Activated CD8-positive, alpha-beta T cell treated with anti-CD3 and anti-CD28 coated beads for 36 hours (primary cell): ENCODE data around the gene VSTM2B. TPM values are rescaled to one million over a fixed set of nuclear protein-coding genes. Genes with fewer than 3 reads are reported as not detected.
"Not testable (repeated sequence)": the region's sequence is repeated elsewhere in the genome, so short reads cannot be mapped to it uniquely, and the experiment has no call there.

Experiments
- ATAC-seq: fragments of 200-7000 bp; cut with Tn5 transposase; one replicate; pipeline ENCODE4 v1.10.0; 2021; ENCODE audit warnings: mild to moderate bottlenecking, moderate library complexity
- CTCF ChIA-PET: fragments of 350-600 bp; sonication (Branson Sonifier 250); formaldehyde crosslinking; loops from one replicate; lab custom pipeline; 2021; ENCODE audit warnings: antibody characterized with exemption; lab: Charles Lee
- POLR2A ChIA-PET: fragments of 350-600 bp; sonication (Branson Sonifier 250); formaldehyde crosslinking; loops from one replicate; lab custom pipeline; 2021; ENCODE audit warnings: antibody characterized with exemption; lab: Charles Lee
- DNase-seq: peaks from one replicate; pipeline ENCODE4 v3.0.0-alpha.2; 2020
- H3K27ac Mint-ChIP-seq: one replicate; pipeline ENCODE4 v1.8.0; 2021; ENCODE audit warnings: mild to moderate bottlenecking, mixed read lengths
- H3K27me3 Mint-ChIP-seq: one replicate; pipeline ENCODE4 v1.8.0; 2021; ENCODE audit warnings: mixed read lengths
- H3K36me3 Mint-ChIP-seq: one replicate; pipeline ENCODE4 v1.8.0; 2021; ENCODE audit warnings: low read depth, mixed read lengths
- H3K4me1 Mint-ChIP-seq: one replicate; pipeline ENCODE4 v1.8.0; 2021; ENCODE audit warnings: low read depth, mixed read lengths
- H3K4me3 Mint-ChIP-seq: one replicate; pipeline ENCODE4 v1.8.0; 2021; ENCODE audit warnings: mild to moderate bottlenecking, moderate library complexity, mixed read lengths
- H3K9me3 Mint-ChIP-seq: one replicate; pipeline ENCODE4 v1.8.0; 2021; ENCODE audit warnings: mixed read lengths
- intact Hi-C: fragments of 100-400 bp; cut with micrococcal nuclease; formaldehyde crosslinking; loops from one replicate; pipeline ENCODE4 v1.10.0; 2022
- total RNA-seq, 2 experiments: library from RNA; stranded (reverse); gene quantifications; one replicate each; pipeline ENCODE4 v1.2.3, GENCODE V29; 2021
- TF ChIP-seq, protein P1 (sequence below): fragments of 200-600 bp; IDR thresholded peaks from one replicate; pipeline ENCODE4 v1.8.0; 2022; ENCODE audit warnings: antibody characterized with exemption, mild to moderate bottlenecking

The VSTM2B gene
- total RNA-seq, 2 experiments from 2014 or later, result not detected

DNA sequence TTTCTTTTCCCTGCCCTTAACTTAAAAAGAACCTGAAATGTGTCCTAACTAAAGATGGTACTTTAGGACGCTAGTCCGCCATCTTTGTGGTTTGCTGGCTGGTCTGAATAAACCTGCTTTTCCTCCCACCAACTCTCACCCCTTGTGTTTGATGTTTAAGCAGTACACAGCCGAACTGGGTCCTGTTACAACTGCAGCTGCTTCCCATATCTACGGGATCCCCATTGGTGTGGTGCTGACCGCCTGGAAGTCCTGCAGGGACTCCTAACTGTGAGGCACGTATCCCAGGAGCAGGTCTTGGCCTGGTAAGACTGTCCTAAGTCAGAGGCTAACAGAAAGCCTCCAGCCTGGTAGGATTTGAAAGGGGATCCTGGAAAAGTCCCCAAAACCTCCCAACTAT is 40.9 kb upstream of the VSTM2B start:
- no peak overlapping the region for H3K4me3 Mint-ChIP-seq
- intact Hi-C loops, result no loop called here
- H3K27me3 Mint-ChIP-seq, result peaks cover 24% of the 10 kb centered on the region
- ChIA-PET POLR2A (no interaction called here), CTCF (no interaction called here)
- no peaks in the 10 kb centered on the region for H3K4me1 Mint-ChIP-seq
- H3K36me3 Mint-ChIP-seq, result no peaks in the 10 kb centered on the region
- H3K27ac Mint-ChIP-seq, result no peak overlapping the region
- TF ChIP-seq, protein P1, sequence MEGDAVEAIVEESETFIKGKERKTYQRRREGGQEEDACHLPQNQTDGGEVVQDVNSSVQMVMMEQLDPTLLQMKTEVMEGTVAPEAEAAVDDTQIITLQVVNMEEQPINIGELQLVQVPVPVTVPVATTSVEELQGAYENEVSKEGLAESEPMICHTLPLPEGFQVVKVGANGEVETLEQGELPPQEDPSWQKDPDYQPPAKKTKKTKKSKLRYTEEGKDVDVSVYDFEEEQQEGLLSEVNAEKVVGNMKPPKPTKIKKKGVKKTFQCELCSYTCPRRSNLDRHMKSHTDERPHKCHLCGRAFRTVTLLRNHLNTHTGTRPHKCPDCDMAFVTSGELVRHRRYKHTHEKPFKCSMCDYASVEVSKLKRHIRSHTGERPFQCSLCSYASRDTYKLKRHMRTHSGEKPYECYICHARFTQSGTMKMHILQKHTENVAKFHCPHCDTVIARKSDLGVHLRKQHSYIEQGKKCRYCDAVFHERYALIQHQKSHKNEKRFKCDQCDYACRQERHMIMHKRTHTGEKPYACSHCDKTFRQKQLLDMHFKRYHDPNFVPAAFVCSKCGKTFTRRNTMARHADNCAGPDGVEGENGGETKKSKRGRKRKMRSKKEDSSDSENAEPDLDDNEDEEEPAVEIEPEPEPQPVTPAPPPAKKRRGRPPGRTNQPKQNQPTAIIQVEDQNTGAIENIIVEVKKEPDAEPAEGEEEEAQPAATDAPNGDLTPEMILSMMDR, result no peak
- peaks cover 6% of the 10 kb centered on the region for H3K9me3 Mint-ChIP-seq
- no peak for DNase-seq
- no peak for ATAC-seq

GRCh38 chr19:29485293-29485692 is 40.5 kb upstream of the VSTM2B start:
- TF ChIP-seq, protein P1, result no peak
- H3K27ac Mint-ChIP-seq, result no peak overlapping the region
- intact Hi-C loops, result no loop called here
- H3K4me3 Mint-ChIP-seq, result no peak overlapping the region
- ATAC-seq (no peak), DNase-seq (no peak)
- peaks cover 6% of the 10 kb centered on the region for H3K9me3 Mint-ChIP-seq
- H3K4me1 Mint-ChIP-seq, result no peaks in the 10 kb centered on the region
- CTCF ChIA-PET, result interaction anchor here (1.1 kb wide), 1 partner anchor 17 kb away, joined by 3 read pairs; no protein-coding TSS in a partner anchor
- H3K27me3 Mint-ChIP-seq, result peaks cover 26% of the 10 kb centered on the region
- POLR2A ChIA-PET, result no interaction called here
- no peaks in the 10 kb centered on the region for H3K36me3 Mint-ChIP-seq

DNA sequence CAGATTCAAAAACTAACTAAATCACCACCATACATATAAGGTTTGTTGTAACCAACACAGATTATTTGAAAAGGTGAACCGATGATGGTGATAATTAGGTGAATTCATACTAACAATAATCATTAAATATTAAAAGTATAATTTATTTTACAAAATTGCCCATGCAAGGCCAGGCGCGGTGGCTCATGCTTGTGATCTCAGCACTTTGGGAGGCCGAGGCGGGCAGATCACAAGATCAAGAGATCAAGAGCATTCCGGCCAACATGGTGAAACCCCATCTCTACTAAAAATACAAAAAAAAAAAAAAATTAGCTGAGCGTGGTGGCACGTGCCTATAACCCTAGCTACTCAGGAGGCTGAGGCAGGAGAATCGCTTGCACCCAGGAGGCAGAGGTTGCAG is 38.8 kb upstream of the VSTM2B start:
- intact Hi-C loops, H3K27ac Mint-ChIP-seq, H3K36me3 Mint-ChIP-seq, ATAC-seq, CTCF ChIA-PET, H3K9me3 Mint-ChIP-seq, H3K4me3 Mint-ChIP-seq, H3K4me1 Mint-ChIP-seq, POLR2A ChIA-PET, DNase-seq: not testable (repeated sequence)
- H3K27me3 Mint-ChIP-seq, result peaks cover 34% of the 10 kb centered on the region

DNA sequence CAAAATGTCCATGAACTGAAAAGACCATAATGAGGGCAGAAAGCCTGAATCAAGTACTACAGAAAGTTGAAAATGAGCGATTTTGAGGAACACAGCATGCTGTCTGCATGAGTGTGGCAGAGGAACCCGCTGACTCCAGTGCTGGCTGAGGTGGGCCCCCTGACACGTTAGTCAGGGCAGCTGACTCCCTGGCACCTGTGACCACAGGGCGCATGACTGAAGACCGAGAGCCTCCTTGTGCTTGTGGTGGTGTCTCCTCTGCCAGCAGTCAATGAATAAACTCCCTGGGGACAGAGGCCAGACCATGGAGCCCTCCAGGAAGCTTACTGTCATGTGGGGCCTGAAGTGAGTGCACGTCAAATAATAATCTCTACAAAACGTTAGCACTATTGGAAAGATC is 38.4 kb upstream of the VSTM2B start:
- H3K36me3 Mint-ChIP-seq, result no peaks in the 10 kb centered on the region
- ChIA-PET POLR2A (no interaction called here), CTCF (no interaction called here)
- no peaks in the 10 kb centered on the region for H3K4me1 Mint-ChIP-seq
- DNase-seq, result no peak
- ATAC-seq, result no peak
- H3K27ac Mint-ChIP-seq, result no peak overlapping the region
- TF ChIP-seq, protein P1, result no peak
- H3K4me3 Mint-ChIP-seq, result no peak overlapping the region
- no peaks in the 10 kb centered on the region for H3K9me3 Mint-ChIP-seq
- intact Hi-C loops, result no loop called here
- peaks cover 34% of the 10 kb centered on the region for H3K27me3 Mint-ChIP-seq

DNA sequence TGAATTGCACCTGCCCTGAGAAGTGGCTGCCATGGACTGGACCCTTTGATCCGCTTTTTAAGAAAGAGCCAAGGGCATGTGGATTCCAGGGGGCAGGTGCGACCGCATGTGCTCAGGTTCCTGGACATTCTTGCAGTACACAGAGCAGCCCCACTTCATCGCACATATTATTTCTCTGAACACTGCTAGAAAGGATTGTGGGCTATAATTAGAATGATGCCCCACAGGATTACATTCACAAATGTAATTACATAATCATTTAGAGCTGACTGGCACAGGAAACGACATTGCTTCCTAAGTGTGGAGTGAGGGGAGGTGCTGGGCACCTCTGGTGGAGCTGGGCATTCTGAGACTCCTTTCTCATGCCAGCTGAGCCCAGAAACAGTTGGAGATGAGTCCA is 37.5 kb upstream of the VSTM2B start:
- H3K27ac Mint-ChIP-seq, result no peak overlapping the region
- no peak for ATAC-seq
- no peaks in the 10 kb centered on the region for H3K36me3 Mint-ChIP-seq
- H3K4me1 Mint-ChIP-seq, result no peaks in the 10 kb centered on the region
- CTCF ChIA-PET, result no interaction called here
- intact Hi-C loops, result no loop called here
- TF ChIP-seq, protein P1, result no peak
- no peaks in the 10 kb centered on the region for H3K9me3 Mint-ChIP-seq
- POLR2A ChIA-PET, result no interaction called here
- DNase-seq, result no peak
- H3K27me3 Mint-ChIP-seq, result peaks cover 35% of the 10 kb centered on the region
- no peak overlapping the region for H3K4me3 Mint-ChIP-seq
